Lung (tissue), 12 donors: ENCODE results near the gene SLC37A1. TPM values are rescaled to one million over a fixed set of nuclear protein-coding genes. Genes with fewer than 3 reads are reported as not detected.

ENCODE experiments used
- ATAC-seq: fragments of 200-7000 bp; cut with Tn5 transposase; one replicate; pipeline ENCODE4 v1.9.1; 2020; ENCODE audit warnings: moderate number of reproducible peaks; ENCODE audit not compliant: insufficient read depth, low FRiP score
- DNase-seq, 3 donors: peaks; one replicate each; pipeline ENCODE4 v3.0.0-alpha.2; 2013 to 2017
- H3K27ac ChIP-seq, 2 donors: one replicate each; pipeline ENCODE4 v1.5.1; 2013; ENCODE audit warnings: mild to moderate bottlenecking in 2 of 2, moderate library complexity in 2 of 2, control low read depth in 1 of 2, inconsistent platforms in 1 of 2, low read depth in 1 of 2, low read length in 1 of 2
- H3K27me3 ChIP-seq, 3 donors: one replicate each; pipeline ENCODE4 v1.5.1; 2013; ENCODE audit warnings: low read length in 2 of 3; ENCODE audit not compliant: control insufficient read depth in 3 of 3, insufficient read depth in 3 of 3
- H3K36me3 ChIP-seq, 4 donors: one replicate each; pipeline ENCODE4 v1.5.1; 2013; ENCODE audit warnings: low read length in 4 of 4, mild to moderate bottlenecking in 1 of 4, moderate library complexity in 1 of 4; ENCODE audit not compliant: control insufficient read depth in 4 of 4, insufficient read depth in 4 of 4
- H3K4me1 ChIP-seq, 5 donors: one replicate each; pipeline ENCODE4 v1.5.1; 2013; ENCODE audit warnings: low read length in 5 of 5, mild to moderate bottlenecking in 2 of 5, moderate library complexity in 1 of 5; ENCODE audit not compliant: control insufficient read depth in 5 of 5, insufficient read depth in 5 of 5
- H3K4me3 ChIP-seq: one replicate; pipeline ENCODE4 v1.5.1; 2013; ENCODE audit warnings: mild to moderate bottlenecking, control low read depth, moderate library complexity
- H3K9ac ChIP-seq, 2 donors: one replicate each; pipeline ENCODE4 v1.5.1; 2013; ENCODE audit warnings: low read length in 2 of 2, control low read depth in 1 of 2; ENCODE audit not compliant: insufficient read depth in 1 of 2
- H3K9me3 ChIP-seq, 4 donors: one replicate each; pipeline ENCODE4 v1.5.1; 2013; ENCODE audit warnings: low read length in 3 of 4, mild to moderate bottlenecking in 1 of 4, moderate library complexity in 1 of 4; ENCODE audit not compliant: control insufficient read depth in 4 of 4, insufficient read depth in 3 of 4
- WGBS, 2 donors: extraction: QIAGEN DNeasy Blood & Tissue Kit; methylation state at CpG; one replicate each; pipeline ENCODE4 v1.1.7; 2013; 5-methylcytosine and 5-hydroxymethylcytosine counted together
- polyA plus RNA-seq, 2 donors: library from polyadenylated mRNA; stranded (reverse); fragments of 200-250 nt; gene quantifications; one replicate each; pipeline ENCODE4 v1.2.1, GENCODE V29; 2013
- total RNA-seq, 2 donors: library from RNA; depleted of rRNA in 1 of 2; stranded (reverse); fragments of >200 nt in 1 of 2; gene quantifications; one replicate each; pipeline ENCODE4 v1.2.1, GENCODE V29; 2014 to 2021
- TF ChIP-seq, protein P1 (sequence below): IDR thresholded peaks from 2 replicates; pipeline ENCODE4 v1.5.1; 2012; ENCODE audit warnings: mild to moderate bottlenecking; ENCODE audit errors: control extremely low read depth, extremely low read depth
- donor health status: control.
- donor health status: control.
- donor health status: Bipolar disorder and iron deficiency.
- donor health status: healthy.
- donor health status: DM: yes; HTN: yes; CAD: no.

Gene SLC37A1
- total and polyA plus RNA-seq, 4 donors: 13.3 to 29.5 (median 19.6) TPM

DNA sequence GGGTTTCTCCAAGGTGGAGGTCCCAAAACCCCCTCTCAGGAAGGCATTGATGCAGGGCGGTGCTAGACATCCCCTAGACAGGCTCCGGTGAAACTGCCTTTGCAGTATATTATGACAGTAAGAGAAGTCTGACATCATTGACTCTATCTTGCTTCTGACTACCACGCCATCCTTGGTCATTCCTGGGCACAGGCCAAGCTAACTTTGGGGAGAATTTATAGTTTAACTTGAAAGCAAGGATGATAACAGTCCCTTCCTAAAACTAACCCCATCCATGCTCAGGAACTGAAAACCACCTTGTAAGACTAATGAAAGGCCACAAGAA lies 47.9 kb upstream of the SLC37A1 start:
- 56 to 78% methylated on average over 3 of the region's 3 CpGs for WGBS, 2 donors
- no peak overlapping the region for H3K4me3 ChIP-seq
- H3K36me3 ChIP-seq: no peaks in the 10 kb centered on the region
- H3K4me1 ChIP-seq: peaks cover 0 to 6% (median 0%) of the 10 kb centered on the region in 5 donors
- DNase-seq (no peak), ATAC-seq (no peak)
- no peaks in the 10 kb centered on the region for H3K27me3 ChIP-seq
- H3K9me3 ChIP-seq: no peaks in the 10 kb centered on the region
- no peak overlapping the region for H3K27ac ChIP-seq
- H3K9ac ChIP-seq: no peak overlapping the region
- TF ChIP-seq, protein P1, sequence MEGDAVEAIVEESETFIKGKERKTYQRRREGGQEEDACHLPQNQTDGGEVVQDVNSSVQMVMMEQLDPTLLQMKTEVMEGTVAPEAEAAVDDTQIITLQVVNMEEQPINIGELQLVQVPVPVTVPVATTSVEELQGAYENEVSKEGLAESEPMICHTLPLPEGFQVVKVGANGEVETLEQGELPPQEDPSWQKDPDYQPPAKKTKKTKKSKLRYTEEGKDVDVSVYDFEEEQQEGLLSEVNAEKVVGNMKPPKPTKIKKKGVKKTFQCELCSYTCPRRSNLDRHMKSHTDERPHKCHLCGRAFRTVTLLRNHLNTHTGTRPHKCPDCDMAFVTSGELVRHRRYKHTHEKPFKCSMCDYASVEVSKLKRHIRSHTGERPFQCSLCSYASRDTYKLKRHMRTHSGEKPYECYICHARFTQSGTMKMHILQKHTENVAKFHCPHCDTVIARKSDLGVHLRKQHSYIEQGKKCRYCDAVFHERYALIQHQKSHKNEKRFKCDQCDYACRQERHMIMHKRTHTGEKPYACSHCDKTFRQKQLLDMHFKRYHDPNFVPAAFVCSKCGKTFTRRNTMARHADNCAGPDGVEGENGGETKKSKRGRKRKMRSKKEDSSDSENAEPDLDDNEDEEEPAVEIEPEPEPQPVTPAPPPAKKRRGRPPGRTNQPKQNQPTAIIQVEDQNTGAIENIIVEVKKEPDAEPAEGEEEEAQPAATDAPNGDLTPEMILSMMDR: no peak

DNA sequence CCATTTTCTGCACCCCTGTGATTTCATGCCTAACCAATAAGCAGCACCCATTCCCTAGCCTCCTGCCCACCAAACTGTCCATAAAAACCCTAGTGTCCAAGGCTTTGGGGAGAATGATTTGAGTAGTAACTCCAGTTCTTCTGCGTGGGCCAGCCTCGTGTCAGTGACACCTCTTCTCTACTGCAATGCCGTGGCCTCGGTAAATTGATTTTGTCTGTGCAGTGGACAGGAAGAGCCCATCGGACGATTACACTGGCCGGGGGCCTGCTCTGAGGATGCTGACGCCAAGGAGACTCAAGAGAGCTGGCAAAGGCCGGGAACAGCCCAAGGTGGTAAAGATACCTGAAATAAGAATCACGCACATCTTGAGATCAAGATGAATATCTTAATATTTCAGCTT lies 47.0 kb upstream of the SLC37A1 start:
- H3K4me1 ChIP-seq: peaks cover 0 to 6% (median 0%) of the 10 kb centered on the region in 5 donors
- H3K27me3 ChIP-seq: no peaks in the 10 kb centered on the region
- no peak overlapping the region for H3K4me3 ChIP-seq
- DNase-seq (no peak), ATAC-seq (no peak)
- no peak overlapping the region for H3K9ac ChIP-seq
- H3K9me3 ChIP-seq: no peaks in the 10 kb centered on the region
- TF ChIP-seq, protein P1: no peak
- WGBS, 2 donors: 86 to 93% methylated on average over 10 of the region's 10 CpGs
- no peaks in the 10 kb centered on the region for H3K36me3 ChIP-seq
- H3K27ac ChIP-seq: no peak overlapping the region

DNA sequence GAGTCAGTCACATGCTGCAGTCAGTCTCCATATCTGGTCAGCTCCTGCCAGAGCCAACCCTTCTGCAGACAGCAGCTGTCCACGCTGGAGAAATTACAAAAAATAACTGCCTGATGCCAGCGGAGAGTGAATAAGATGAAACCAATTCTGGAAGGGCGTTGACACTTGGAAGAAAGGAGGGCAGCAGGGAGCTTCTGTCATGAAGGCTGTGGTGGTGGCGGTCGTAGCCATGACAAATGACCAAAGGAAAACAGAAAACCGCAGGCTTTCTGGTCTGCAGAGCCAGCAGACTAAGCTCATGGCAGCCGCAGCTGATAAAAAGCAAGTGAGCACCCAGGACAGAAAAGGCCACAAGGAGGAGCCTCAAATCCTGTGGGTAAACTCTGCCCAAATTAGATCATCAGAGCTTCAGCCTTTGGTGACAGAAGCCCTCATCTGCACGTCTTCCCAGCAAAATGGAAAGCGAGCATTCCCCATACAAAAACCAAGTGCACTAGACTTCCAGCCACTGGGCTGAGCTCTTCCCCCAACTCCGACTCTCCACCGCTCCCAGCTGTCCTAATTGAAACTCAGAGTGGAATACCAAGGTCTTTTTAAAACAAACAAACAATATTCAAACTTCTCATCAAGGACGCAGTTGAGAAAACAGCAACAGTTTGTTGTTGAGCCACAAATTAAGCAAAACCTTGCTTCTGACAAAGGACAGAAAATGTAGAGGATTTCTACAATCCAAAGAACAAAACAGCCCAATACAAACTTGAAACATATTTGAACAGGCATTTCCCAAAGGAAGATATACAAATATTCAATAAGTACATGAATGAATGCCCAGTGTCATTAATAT lies 46.3 kb upstream of the SLC37A1 start:
- Histone ChIP-seq H3K4me1 (peaks cover 0 to 3% (median 0%) of the 10 kb centered on the region in 5 donors), H3K27me3 (no peaks in the 10 kb centered on the region), H3K4me3 (peak overlapping the region; percentile 13), H3K9me3 (no peaks in the 10 kb centered on the region), H3K9ac (no peak overlapping the region), H3K27ac (no peak overlapping the region), H3K36me3 (no peaks in the 10 kb centered on the region)
- DNase-seq: peak in 1 of 3 donors; percentile 20
- 48% methylated on average over 12 of the region's 12 CpGs for WGBS, 2 donors
- TF ChIP-seq, protein P1: no peak
- ATAC-seq: no peak
